Endothelial cell of umbilical vein (primary cell): ENCODE results near the gene CRISPLD2. TPM values are rescaled to one million over a fixed set of nuclear protein-coding genes. Genes with fewer than 3 reads are reported as not detected.

Source experiments
- BruUV-seq: library from RNA; stranded (reverse); fragments of 400-500 nt; replicated peaks from 2 replicates; lab custom pipeline; 2021; lab: Mats Ljungman, UMichigan
- CTCF ChIA-PET: fragments of 300-600, 350-600 bp; sonication (Branson Sonifier 250); formaldehyde crosslinking; loops from one replicate; lab custom pipeline; 2021; ENCODE audit warnings: antibody characterized with exemption, inconsistent platforms; lab: Charles Lee
- POLR2A ChIA-PET: fragments of 300-600, 350-600 bp; sonication (Branson Sonifier 250); formaldehyde crosslinking; loops from one replicate; lab custom pipeline; 2021; ENCODE audit warnings: antibody characterized with exemption, inconsistent platforms; lab: Charles Lee
- DNase-seq: peaks from one replicate; pipeline ENCODE4 v3.0.0-alpha.2; 2011; ENCODE audit warnings: low read depth, low spot score
- FAIRE-seq: peaks from 2 replicates; lab custom pipeline; 2011; peaks lifted over from hg19 to GRCh38; lab: Jason Lieb, UNC
- H2AFZ ChIP-seq: 2 replicates; pipeline ENCODE4 v1.6.0; 2012; ENCODE audit warnings: low read depth, low read length, control low read depth, inconsistent platforms
- H3K27ac ChIP-seq: 2 replicates; pipeline ENCODE4 v1.5.1; 2011; ENCODE audit warnings: low read depth, mild to moderate bottlenecking, control low read depth, low read length, moderate library complexity; ENCODE audit not compliant: insufficient read depth
- H3K27me3 ChIP-seq, 2 experiments: 2 replicates each; pipeline versions ENCODE4 v1.6.0 to v1.6.1; 2011; ENCODE audit warnings: low read length in 2 of 2, mixed read lengths in 1 of 2; ENCODE audit not compliant: control insufficient read depth in 2 of 2, insufficient read depth in 2 of 2
- H3K36me3 ChIP-seq, 2 experiments: 2 replicates in 1 of 2; 3 replicates in 1 of 2; pipeline ENCODE4 v1.5.1; 2011; ENCODE audit warnings: low read length in 2 of 2, mild to moderate bottlenecking in 1 of 2, moderate library complexity in 1 of 2; ENCODE audit not compliant: control insufficient read depth in 2 of 2, insufficient read depth in 2 of 2; ENCODE audit errors: extremely low read depth in 1 of 2
- H3K4me1 ChIP-seq: 3 replicates; pipeline ENCODE4 v1.5.1; 2011; ENCODE audit warnings: mild to moderate bottlenecking, low read length; ENCODE audit not compliant: control insufficient read depth, insufficient read depth; ENCODE audit errors: extremely low read depth
- H3K4me2 ChIP-seq: 2 replicates; pipeline ENCODE4 v1.6.1; 2011; ENCODE audit warnings: low read length, control low read depth, mixed read lengths; ENCODE audit not compliant: insufficient read depth
- H3K4me3 ChIP-seq, 3 experiments: fragments of 200-600 bp in 1 of 3; sonication (generic), shearing (Covaris generic) in 1 of 3; replicated peaks in 1 of 3; 2 replicates each; pipeline ENCODE4 v1.5.1; 2011 to 2016; ENCODE audit warnings: control low read depth in 3 of 3, low read length in 3 of 3, mild to moderate bottlenecking in 2 of 3, inconsistent platforms in 1 of 3, low read depth in 1 of 3, moderate library complexity in 1 of 3; ENCODE audit not compliant: insufficient read depth in 1 of 3
- H3K79me2 ChIP-seq: 2 replicates; pipeline ENCODE4 v1.6.0; 2012; ENCODE audit warnings: low read length, inconsistent platforms; ENCODE audit not compliant: control insufficient read depth, insufficient read depth
- H3K9ac ChIP-seq: replicated peaks from 2 replicates; pipeline ENCODE3; 2011; ENCODE audit warnings: low read length, control low read depth; ENCODE audit not compliant: insufficient read depth; ENCODE audit errors: extremely low read depth
- H3K9me1 ChIP-seq: replicated peaks from 3 replicates; pipeline ENCODE4 v1.6.0; 2011; ENCODE audit warnings: mild to moderate bottlenecking, low read length; ENCODE audit not compliant: control insufficient read depth, insufficient read depth; ENCODE audit errors: extremely low read depth
- H3K9me3 ChIP-seq: replicated peaks from 2 replicates; pipeline ENCODE4 v1.5.1; 2012; ENCODE audit warnings: low read length, inconsistent platforms; ENCODE audit not compliant: control insufficient read depth, insufficient read depth
- H4K20me1 ChIP-seq: replicated peaks from 2 replicates; pipeline ENCODE3; 2011; ENCODE audit warnings: mild to moderate bottlenecking, low read length; ENCODE audit not compliant: control insufficient read depth, insufficient read depth; ENCODE audit errors: extremely low read depth
- CTCF ChIP-seq, 2 donors: IDR thresholded peaks; 1 replicate in 1 of 2; 2 replicates in 1 of 2; pipeline ENCODE4 v1.5.1; 2011; ENCODE audit warnings: low read length in 2 of 2, mild to moderate bottlenecking in 2 of 2, moderate library complexity in 2 of 2, control low read depth in 1 of 2, inconsistent platforms in 1 of 2, low read depth in 1 of 2; ENCODE audit not compliant: insufficient read depth in 1 of 2; ENCODE audit errors: extremely low read depth in 1 of 2
- EZH2 ChIP-seq: IDR thresholded peaks from 2 replicates; pipeline ENCODE4 v1.6.1; 2012; ENCODE audit warnings: borderline replicate concordance, low read depth, mild to moderate bottlenecking, moderate library complexity, low read length, inconsistent platforms; ENCODE audit not compliant: severe bottlenecking
- FOS ChIP-seq: IDR thresholded peaks from 2 replicates; pipeline ENCODE4 v1.6.1; 2011; ENCODE audit warnings: mild to moderate bottlenecking, low read length, moderate library complexity, borderline replicate concordance; ENCODE audit not compliant: insufficient read depth
- GATA2 ChIP-seq: IDR thresholded peaks from 2 replicates; pipeline ENCODE4 v1.7.0; 2011; ENCODE audit warnings: low read depth, mild to moderate bottlenecking, moderate library complexity, mixed read lengths, low read length; ENCODE audit not compliant: insufficient read length, insufficient read depth
- JUN ChIP-seq: IDR thresholded peaks from 2 replicates; pipeline ENCODE4 v1.6.1; 2011; ENCODE audit warnings: borderline replicate concordance, low read depth; ENCODE audit not compliant: insufficient read length, insufficient read depth
- MYC ChIP-seq: IDR thresholded peaks from one replicate; pipeline ENCODE4 v1.6.1; 2011; ENCODE audit warnings: mild to moderate bottlenecking, low read depth, low read length
- POLR2A ChIP-seq: IDR thresholded peaks from 2 replicates; pipeline ENCODE4 v1.6.1; 2012; ENCODE audit warnings: low read depth, mild to moderate bottlenecking, control low read depth, low read length
- POLR2AphosphoS5 ChIP-seq: IDR thresholded peaks from 2 replicates; pipeline ENCODE4 v1.6.1; 2012; ENCODE audit warnings: low read depth, mild to moderate bottlenecking, control low read depth, low read length, moderate library complexity; ENCODE audit not compliant: insufficient read depth
- dilution Hi-C: fragments of 300-500 bp; cut with MboI; formaldehyde crosslinking; loops from one replicate; pipeline ENCODE4 v1.15.0; 2019; ENCODE audit warnings: low sequenced_read_pairs; ENCODE audit not compliant: extremely low pct_ligation_motif_present
- intact Hi-C: fragments of 100-400 bp; cut with micrococcal nuclease; formaldehyde crosslinking; loops from one replicate; pipeline ENCODE4 v1.10.0; 2022
- polyA plus RNA-seq, 4 experiments: library from polyadenylated mRNA; depleted of rRNA in 3 of 4; stranded (reverse) in 3 of 4; unstranded in 1 of 4; fragments of >200 nt; gene quantifications; 2 replicates each; pipeline versions ENCODE4 v1.2.1 to v1.2.3, GENCODE V29; 2011 to 2012; ENCODE audit warnings: missing spikeins in 1 of 4
- total RNA-seq: library from RNA; stranded (reverse); gene quantifications from 2 replicates; pipeline ENCODE4 v1.2.3, GENCODE V29; 2021
- TF ChIP-seq, protein P1 (sequence below): IDR thresholded peaks from 2 replicates; pipeline ENCODE4 v1.6.1; 2011; ENCODE audit not compliant: insufficient read depth, insufficient read length

CRISPLD2 gene
- total and polyA plus RNA-seq, 2 donors (not counting 3 experiments of a cell fraction or from before 2014, with no cell fraction given) = 0.14 to 0.73 TPM

- POLR2A ChIA-PET = interaction anchor here (0.5 kb wide), 1 partner anchor 18 kb away, joined by 3 read pairs; no protein-coding TSS in a partner anchor
- no peak overlapping the region for H3K4me2 ChIP-seq
- H3K79me2 ChIP-seq = no peaks in the 10 kb centered on the region
- no peaks in the 10 kb centered on the region for H3K4me1 ChIP-seq
- dilution Hi-C loops (loop anchor here (25.0 kb wide), 1 partner anchor 191 kb away; no protein-coding TSS in a partner anchor), intact Hi-C loops (loop anchor here (10.0 kb wide), 1 partner anchor 438 kb away; no protein-coding TSS in a partner anchor)
- no peak overlapping the region for H3K9ac ChIP-seq
- H3K9me3 ChIP-seq = no peaks in the 10 kb centered on the region
- no peaks in the 10 kb centered on the region for H3K36me3 ChIP-seq
- H2AFZ ChIP-seq = no peak overlapping the region
- DNase-seq (peak; percentile 9), FAIRE-seq (no peak)
- peaks cover 0 to 2% of the 10 kb centered on the region in 2 experiments for H3K27me3 ChIP-seq
- H3K9me1 ChIP-seq = no peaks in the 10 kb centered on the region
- no peak overlapping the region for H3K27ac ChIP-seq
- CTCF ChIA-PET = interaction anchor here (1.0 to 7.0 kb wide), 19 partner anchors 10 to 331 kb away, joined by 3 to 292 read pairs (median 10); no protein-coding TSS in a partner anchor
- H3K4me3 ChIP-seq = no peak overlapping the region
- TF ChIP-seq FOS (no peak), JUN (no peak), CTCF (IDR thresholded peaks at IDR 0.05; ENCODE audit: extremely low read depth in 1 of 2, insufficient read depth in 1 of 2, low read depth in 1 of 2, low read length in 2 of 2) (no peak), POLR2A (no peak), GATA2 (no peak), POLR2AphosphoS5 (no peak), EZH2 (no peak), MYC (no peak)
- TF ChIP-seq, protein P1, sequence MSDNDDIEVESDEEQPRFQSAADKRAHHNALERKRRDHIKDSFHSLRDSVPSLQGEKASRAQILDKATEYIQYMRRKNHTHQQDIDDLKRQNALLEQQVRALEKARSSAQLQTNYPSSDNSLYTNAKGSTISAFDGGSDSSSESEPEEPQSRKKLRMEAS = no peak
- no peaks in the 10 kb centered on the region for H4K20me1 ChIP-seq
- BruUV-seq = no TSS peak
These were observed 133.5 kb downstream of the CRISPLD2 start for GRCh38 chr16:84953190-84953746.
